Subcutaneous adipose tissue (tissue), 4 donors: ENCODE results near the gene DOCK7. TPM values are rescaled to one million over a fixed set of nuclear protein-coding genes. Genes with fewer than 3 reads are reported as not detected.

Experiments
- CTCF ChIP-seq: fragments of 450-650 bp; IDR thresholded peaks from one replicate; pipeline ENCODE4 v1.5.1; 2016; ENCODE audit warnings: low read depth, mild to moderate bottlenecking, control low read depth, antibody characterized with exemption, moderate library complexity
- small RNA-seq: library from RNA; depleted of rRNA; stranded (forward); fragments of <200 nt; gene quantifications from one replicate; pipeline ENCODE3, GENCODE V24; 2016
- total RNA-seq, 4 donors: library from RNA; depleted of rRNA; stranded (reverse); fragments of >200 nt; gene quantifications; one replicate each; pipeline ENCODE4 v1.1.0, GENCODE V29; 2016

DOCK7 gene
- total RNA-seq, 4 donors from 2014 or later = 36.7 to 65.4 (median 59.7) TPM

GRCh38 chr1:62417351-62417999 is 270.7 kb downstream of the DOCK7 start:
- no peak for TF ChIP-seq CTCF

DNA sequence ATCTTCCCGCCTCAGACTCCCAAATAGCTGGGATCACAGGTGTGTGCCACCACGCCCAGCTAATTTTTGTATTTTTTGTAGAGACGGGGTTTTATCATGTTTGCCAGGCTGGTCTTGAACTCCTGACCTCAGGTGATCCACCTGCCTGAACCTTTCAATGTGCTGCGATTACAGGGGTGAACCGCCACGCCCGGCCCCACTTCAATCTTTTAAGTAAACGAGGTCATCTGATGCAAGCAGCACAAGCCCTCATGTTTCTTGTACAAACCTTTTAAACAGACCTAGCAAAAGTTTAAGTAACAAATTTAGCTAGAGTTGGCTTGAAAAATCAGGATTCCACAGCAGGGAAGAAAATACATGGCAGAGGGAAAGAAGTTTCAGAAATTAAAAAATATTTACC is 272.5 kb downstream of the DOCK7 start:
- no peak for TF ChIP-seq CTCF

GRCh38 chr1:62407398-62408009 is 280.7 kb downstream of the DOCK7 start:
- TF ChIP-seq CTCF = no peak

DNA sequence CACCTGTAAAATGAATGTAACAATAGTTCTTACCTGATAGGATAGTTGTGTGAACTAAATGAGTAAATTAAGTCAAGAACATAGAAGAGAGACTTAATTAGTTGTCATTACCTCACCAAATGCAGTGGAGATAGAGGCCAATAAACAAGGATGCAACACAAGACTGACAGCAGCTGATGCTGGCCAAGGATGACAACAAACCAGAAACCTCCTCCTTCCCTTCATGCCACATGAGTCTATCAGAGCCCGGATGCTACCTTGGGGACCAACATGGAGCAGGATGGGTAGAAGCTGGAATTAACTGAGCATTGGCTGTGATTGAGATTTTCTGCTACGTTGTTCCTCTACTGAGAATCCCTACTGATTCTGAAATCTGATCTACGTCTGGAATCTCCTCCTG is 281.6 kb downstream of the DOCK7 start:
- no peak for TF ChIP-seq CTCF

- no peak for TF ChIP-seq CTCF
Measured at GRCh38 chr1:62405247-62405646, 282.9 kb downstream of the DOCK7 start.

Small RNA genes lying within 50 kb of the gene (small RNA-seq; reads per million reads assigned to genes)
- gene AL451044.1 = not detected

Other genes starting within 250 kb of the DOCK7 start
- not detected for gene ANGPTL3, start 90.9 kb downstream of the DOCK7 start, total RNA-seq
- gene ATG4C, start 95.7 kb upstream of the DOCK7 start, total RNA-seq = 10 to 100 TPM in 3 of 4 donors, 1 to 10 TPM in 1; 8.6 to 21.9 (median 17.4) TPM